ENCODE measurements around the gene ZWILCH. TPM values are rescaled to one million over a fixed set of nuclear protein-coding genes. Genes with fewer than 3 reads are reported as not detected.

ZWILCH gene
- total and polyA plus RNA-seq, 9 of the 15 experiments (the other 6 are each of a cell fraction or from before 2014, with no cell fraction given), result 32.8 to 94.2 (median 52.1) TPM

DNA sequence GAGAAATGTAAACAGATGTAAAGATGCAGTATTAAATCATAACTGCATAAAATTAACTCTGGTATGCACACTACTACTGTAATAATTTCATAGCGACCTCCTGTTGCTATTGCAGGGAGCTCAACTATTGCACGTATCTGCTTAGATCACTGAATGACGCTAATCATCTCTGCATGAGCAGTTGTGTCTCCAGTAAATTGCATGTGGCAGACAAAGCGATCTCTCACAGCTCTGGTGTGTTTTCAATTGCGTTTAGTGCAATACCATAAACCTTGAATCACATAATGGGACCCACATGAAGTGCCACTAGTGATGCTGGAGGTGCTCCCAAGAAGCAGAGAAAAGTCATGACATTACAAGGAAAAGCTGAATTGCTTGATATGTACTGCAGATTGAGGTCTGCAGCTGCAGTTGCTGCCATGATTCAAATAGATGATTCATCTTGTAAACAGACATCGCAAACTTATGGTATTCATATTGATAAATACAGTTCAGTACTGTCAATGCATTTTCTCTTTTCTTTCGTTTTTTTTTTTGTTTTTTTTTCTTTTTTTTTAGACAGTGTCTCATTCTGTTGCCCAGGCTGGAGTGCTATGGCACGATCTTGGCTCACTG lies 90.9 kb downstream of the ZWILCH start (continued):
- TF ChIP-seq, protein P1, sequence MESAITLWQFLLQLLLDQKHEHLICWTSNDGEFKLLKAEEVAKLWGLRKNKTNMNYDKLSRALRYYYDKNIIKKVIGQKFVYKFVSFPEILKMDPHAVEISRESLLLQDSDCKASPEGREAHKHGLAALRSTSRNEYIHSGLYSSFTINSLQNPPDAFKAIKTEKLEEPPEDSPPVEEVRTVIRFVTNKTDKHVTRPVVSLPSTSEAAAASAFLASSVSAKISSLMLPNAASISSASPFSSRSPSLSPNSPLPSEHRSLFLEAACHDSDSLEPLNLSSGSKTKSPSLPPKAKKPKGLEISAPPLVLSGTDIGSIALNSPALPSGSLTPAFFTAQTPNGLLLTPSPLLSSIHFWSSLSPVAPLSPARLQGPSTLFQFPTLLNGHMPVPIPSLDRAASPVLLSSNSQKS (CRISPR knock-in tag; IDR thresholded peaks at IDR 0.05), result no peak
- TF ChIP-seq RB1 (IDR thresholded peaks at IDR 0.05; ENCODE audit: low read depth), result no peak
- no peak for TF ChIP-seq POLR2AphosphoS5 (IDR thresholded peaks at IDR 0.05; ENCODE audit: control insufficient read depth, insufficient read depth, low read depth, low read length)
- no peak for TF ChIP-seq RFX7 (CRISPR knock-in tag; IDR thresholded peaks at IDR 0.05)
- TF ChIP-seq NFIC (IDR thresholded peaks at IDR 0.05), result no peak
- TF ChIP-seq SAFB (IDR thresholded peaks at IDR 0.05; ENCODE audit: borderline replicate concordance, low read depth, low read length), result no peak
- TF ChIP-seq, protein P2, sequence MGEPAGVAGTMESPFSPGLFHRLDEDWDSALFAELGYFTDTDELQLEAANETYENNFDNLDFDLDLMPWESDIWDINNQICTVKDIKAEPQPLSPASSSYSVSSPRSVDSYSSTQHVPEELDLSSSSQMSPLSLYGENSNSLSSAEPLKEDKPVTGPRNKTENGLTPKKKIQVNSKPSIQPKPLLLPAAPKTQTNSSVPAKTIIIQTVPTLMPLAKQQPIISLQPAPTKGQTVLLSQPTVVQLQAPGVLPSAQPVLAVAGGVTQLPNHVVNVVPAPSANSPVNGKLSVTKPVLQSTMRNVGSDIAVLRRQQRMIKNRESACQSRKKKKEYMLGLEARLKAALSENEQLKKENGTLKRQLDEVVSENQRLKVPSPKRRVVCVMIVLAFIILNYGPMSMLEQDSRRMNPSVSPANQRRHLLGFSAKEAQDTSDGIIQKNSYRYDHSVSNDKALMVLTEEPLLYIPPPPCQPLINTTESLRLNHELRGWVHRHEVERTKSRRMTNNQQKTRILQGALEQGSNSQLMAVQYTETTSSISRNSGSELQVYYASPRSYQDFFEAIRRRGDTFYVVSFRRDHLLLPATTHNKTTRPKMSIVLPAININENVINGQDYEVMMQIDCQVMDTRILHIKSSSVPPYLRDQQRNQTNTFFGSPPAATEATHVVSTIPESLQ (CRISPR knock-in tag; IDR thresholded peaks at IDR 0.05), result no peak
- no peak for TF ChIP-seq PRPF4 (IDR thresholded peaks at IDR 0.05; ENCODE audit: insufficient read depth, low read depth, low read length, poor library complexity, severe bottlenecking)
